Muscle of leg (tissue), 11 donors: Measurements from ENCODE around the gene ST3GAL3. TPM values are rescaled to one million over a fixed set of nuclear protein-coding genes. Genes with fewer than 3 reads are reported as not detected.

ENCODE experiments used
- DNase-seq: peaks from one replicate; pipeline ENCODE4 v3.0.0; 2013
- H3K27ac ChIP-seq: one replicate; pipeline ENCODE4 v1.5.1; 2013; ENCODE audit warnings: mild to moderate bottlenecking, low read length, control low read depth
- H3K27me3 ChIP-seq: one replicate; pipeline ENCODE4 v1.6.1; 2013; ENCODE audit warnings: low read length; ENCODE audit not compliant: control insufficient read depth, insufficient read depth
- H3K36me3 ChIP-seq: one replicate; pipeline ENCODE4 v1.6.1; 2013; ENCODE audit warnings: low read length; ENCODE audit not compliant: control insufficient read depth, insufficient read depth
- H3K4me1 ChIP-seq: one replicate; pipeline ENCODE4 v1.6.1; 2013; ENCODE audit warnings: low read length; ENCODE audit not compliant: control insufficient read depth, insufficient read depth
- H3K4me3 ChIP-seq: one replicate; pipeline ENCODE4 v1.5.1; 2013; ENCODE audit warnings: low read length, control low read depth
- H3K9me3 ChIP-seq: replicated peaks from 2 replicates; pipeline ENCODE4 v1.6.1; 2013; ENCODE audit warnings: low read depth, low read length; ENCODE audit not compliant: control insufficient read depth
- WGBS: methylation state at CpG from one replicate; pipeline ENCODE4 v1.1.5; 2013; ENCODE audit warnings: missing lambda C conversion rate; ENCODE audit not compliant: insufficient coverage; 5-methylcytosine and 5-hydroxymethylcytosine counted together
- polyA plus RNA-seq, 8 donors: library from polyadenylated mRNA; unstranded; fragments of 120-200 nt; gene quantifications; one replicate each; pipeline versions ENCODE4 v1.2.1 to v1.2.3, GENCODE V29; 2013; ENCODE audit warnings: inconsistent platforms in 1 of 8, low replicate concordance in 1 of 8; ENCODE audit not compliant: insufficient read length in 8 of 8, insufficient read depth in 1 of 8
- total RNA-seq: library from RNA; stranded (reverse); fragments of 120-200 nt; gene quantifications from one replicate; pipeline ENCODE4 v1.2.4, GENCODE V29; 2013

The ST3GAL3 gene
- total and polyA plus RNA-seq, 9 donors = 21.5 to 34.9 (median 32.6) TPM

DNA sequence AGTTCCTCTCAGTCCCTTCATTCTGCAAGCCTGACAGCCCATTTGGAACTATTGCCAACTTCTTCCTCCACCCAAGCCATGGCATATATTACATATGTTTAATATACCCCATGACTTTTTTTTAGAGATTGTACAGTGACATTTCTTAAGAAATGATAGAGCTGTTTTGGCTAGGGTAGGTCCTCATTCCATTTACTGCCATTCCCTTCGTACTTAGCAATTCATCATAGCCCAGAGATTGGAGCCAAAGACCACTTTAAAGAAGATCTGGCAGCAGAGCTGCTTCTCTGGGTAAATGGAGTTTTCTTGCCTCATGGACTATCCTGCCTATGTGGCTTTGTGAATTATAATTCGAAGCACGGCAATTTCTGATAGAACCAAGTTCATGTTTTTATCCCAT is 93.4 kb downstream of the ST3GAL3 start:
- no CpG with 5 or more reads among the region's 3 CpGs for WGBS
- no peak overlapping the region for H3K27ac ChIP-seq
- H3K36me3 ChIP-seq = peaks cover 9% of the 10 kb centered on the region
- peaks cover 10% of the 10 kb centered on the region for H3K4me1 ChIP-seq
- no peaks in the 10 kb centered on the region for H3K9me3 ChIP-seq
- H3K27me3 ChIP-seq = no peaks in the 10 kb centered on the region
- DNase-seq = no peak
- H3K4me3 ChIP-seq = no peak overlapping the region

DNA sequence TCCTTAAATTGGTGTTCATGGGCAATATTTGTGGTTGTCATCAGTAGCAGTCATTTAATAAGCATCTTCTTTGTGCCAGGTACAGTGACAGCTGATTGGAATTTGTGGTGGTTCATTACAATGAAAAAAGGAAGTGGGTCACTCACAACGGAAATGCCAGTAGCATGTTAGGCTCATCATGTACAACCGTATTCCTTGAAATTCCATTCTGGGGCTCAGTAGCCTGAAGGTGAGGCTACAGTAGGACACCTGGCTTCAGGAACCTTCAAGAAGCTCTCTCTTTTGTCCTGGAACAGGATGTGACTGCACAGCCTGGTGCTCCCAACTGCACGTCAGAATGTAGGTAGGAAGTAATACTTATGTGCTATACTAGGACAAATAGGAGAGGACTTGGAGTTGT is 93.9 kb downstream of the ST3GAL3 start:
- Histone ChIP-seq H3K4me1 (peaks cover 7% of the 10 kb centered on the region), H3K27me3 (no peaks in the 10 kb centered on the region), H3K36me3 (peaks cover 9% of the 10 kb centered on the region), H3K4me3 (no peak overlapping the region), H3K9me3 (no peaks in the 10 kb centered on the region), H3K27ac (no peak overlapping the region)
- DNase-seq = no peak
- WGBS = 66% methylated on average over 2 of the region's 3 CpGs

- H3K4me1 ChIP-seq = peaks cover 7% of the 10 kb centered on the region
- no peak for DNase-seq
- WGBS = 67% methylated on average over 1 of the region's 4 CpGs
- no peaks in the 10 kb centered on the region for H3K9me3 ChIP-seq
- H3K36me3 ChIP-seq = peaks cover 7% of the 10 kb centered on the region
- no peak overlapping the region for H3K4me3 ChIP-seq
- H3K27me3 ChIP-seq = no peaks in the 10 kb centered on the region
- H3K27ac ChIP-seq = no peak overlapping the region
These were observed 95.1 kb downstream of the ST3GAL3 start for GRCh38 chr1:43802356-43802980.

GRCh38 chr1:43803105-43803504 is 95.8 kb downstream of the ST3GAL3 start:
- H3K36me3 ChIP-seq = peaks cover 7% of the 10 kb centered on the region
- WGBS = 100% methylated on average over 2 of the region's 9 CpGs
- DNase-seq = no peak
- H3K27ac ChIP-seq = no peak overlapping the region
- H3K4me1 ChIP-seq = peaks cover 7% of the 10 kb centered on the region
- no peaks in the 10 kb centered on the region for H3K27me3 ChIP-seq
- no peaks in the 10 kb centered on the region for H3K9me3 ChIP-seq
- no peak overlapping the region for H3K4me3 ChIP-seq

GRCh38 chr1:43803646-43804045 is 96.3 kb downstream of the ST3GAL3 start:
- H3K27me3 ChIP-seq = no peaks in the 10 kb centered on the region
- H3K4me3 ChIP-seq = no peak overlapping the region
- WGBS = 52% methylated on average over 3 of the region's 4 CpGs
- H3K27ac ChIP-seq = no peak overlapping the region
- no peak for DNase-seq
- peaks cover 7% of the 10 kb centered on the region for H3K4me1 ChIP-seq
- peaks cover 7% of the 10 kb centered on the region for H3K36me3 ChIP-seq
- peaks cover 4% of the 10 kb centered on the region for H3K9me3 ChIP-seq

GRCh38 chr1:43804569-43804968 is 97.2 kb downstream of the ST3GAL3 start:
- H3K4me3 ChIP-seq = no peak overlapping the region
- peaks cover 7% of the 10 kb centered on the region for H3K4me1 ChIP-seq
- peaks cover 12% of the 10 kb centered on the region for H3K9me3 ChIP-seq
- DNase-seq = no peak
- H3K27ac ChIP-seq = no peak overlapping the region
- H3K27me3 ChIP-seq = no peaks in the 10 kb centered on the region
- WGBS = 70% methylated on average over 2 of the region's 4 CpGs
- peaks cover 7% of the 10 kb centered on the region for H3K36me3 ChIP-seq

DNA sequence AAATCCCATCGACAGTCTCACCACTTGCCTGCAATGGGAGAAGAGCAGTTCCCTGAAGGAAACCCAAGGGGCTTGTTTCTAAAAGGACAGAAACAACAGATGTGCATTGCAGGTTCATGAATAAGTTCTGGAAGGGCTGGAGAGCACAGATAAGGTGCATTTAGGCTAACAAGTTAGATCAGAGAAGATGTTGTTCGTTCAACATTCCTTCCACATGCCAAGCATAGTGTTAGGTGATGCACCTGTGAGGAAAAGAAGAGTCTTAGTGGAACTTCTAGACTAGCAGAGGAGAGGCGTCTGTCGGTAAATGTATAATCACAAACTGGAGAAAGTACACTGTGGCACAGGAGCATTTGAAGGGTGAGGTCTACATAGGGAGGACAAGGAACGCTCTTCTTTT is 98.0 kb downstream of the ST3GAL3 start:
- no peak for DNase-seq
- H3K36me3 ChIP-seq = peaks cover 7% of the 10 kb centered on the region
- H3K4me1 ChIP-seq = peaks cover 1% of the 10 kb centered on the region
- peaks cover 12% of the 10 kb centered on the region for H3K9me3 ChIP-seq
- 83% methylated on average over 2 of the region's 5 CpGs for whole genome bisulfite sequencing
- H3K27ac ChIP-seq = no peak overlapping the region
- H3K4me3 ChIP-seq = no peak overlapping the region
- H3K27me3 ChIP-seq = no peaks in the 10 kb centered on the region

DNA sequence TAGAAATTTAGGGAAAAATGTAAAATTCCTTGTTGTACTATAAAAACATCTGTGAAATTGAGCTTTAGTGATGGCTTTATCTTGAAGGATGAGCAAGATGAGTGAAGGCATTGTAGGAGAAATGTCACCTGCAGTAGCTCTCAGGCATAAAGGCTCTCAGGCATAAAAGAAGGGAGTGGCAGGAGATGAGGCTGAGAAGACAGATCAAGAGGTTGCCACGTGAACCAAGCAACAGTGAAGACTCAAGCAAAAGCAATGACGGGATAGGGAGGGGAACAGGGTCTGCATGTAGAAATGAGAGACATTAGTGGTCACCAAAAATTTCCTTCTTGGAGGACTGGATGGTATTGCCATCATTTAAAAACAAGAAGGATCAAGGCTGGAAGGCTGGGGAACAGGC is 98.8 kb downstream of the ST3GAL3 start:
- H3K4me1 ChIP-seq = no peaks in the 10 kb centered on the region
- H3K27me3 ChIP-seq = no peaks in the 10 kb centered on the region
- H3K4me3 ChIP-seq = no peak overlapping the region
- WGBS = 88% methylated on average over 2 of the region's 2 CpGs
- no peak overlapping the region for H3K27ac ChIP-seq
- no peak for DNase-seq
- H3K9me3 ChIP-seq = peaks cover 12% of the 10 kb centered on the region
- peaks cover 7% of the 10 kb centered on the region for H3K36me3 ChIP-seq

- Histone ChIP-seq H3K36me3 (peaks cover 4% of the 10 kb centered on the region), H3K4me1 (no peaks in the 10 kb centered on the region), H3K9me3 (peaks cover 12% of the 10 kb centered on the region), H3K27ac (no peak overlapping the region), H3K4me3 (no peak overlapping the region), H3K27me3 (no peaks in the 10 kb centered on the region)
- no CpG with 5 or more reads among the region's 2 CpGs for WGBS
- DNase-seq = no peak
These were observed 101.8 kb downstream of the ST3GAL3 start for GRCh38 chr1:43809097-43809673.

DNA sequence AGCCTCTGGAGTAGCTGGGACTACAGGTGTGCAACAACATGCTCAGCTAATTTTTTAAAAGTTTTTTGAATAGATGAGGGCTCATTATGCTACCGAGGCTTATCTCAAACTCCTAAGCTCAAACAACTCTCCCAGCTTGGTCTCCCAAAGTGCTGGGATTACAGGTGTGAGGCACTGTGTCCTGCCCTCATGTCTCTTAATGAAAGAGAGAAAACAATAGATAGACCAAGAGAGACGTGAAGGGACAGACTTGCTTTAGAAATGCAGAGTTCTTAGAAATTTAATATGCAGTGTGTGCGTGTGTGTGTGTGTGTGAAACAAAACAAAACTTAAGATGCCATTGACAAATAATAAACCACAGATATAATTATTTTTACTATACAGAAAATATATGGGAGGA is 105.2 kb downstream of the ST3GAL3 start:
- no CpG with 5 or more reads among the region's 3 CpGs for WGBS
- Histone ChIP-seq H3K9me3 (peaks cover 12% of the 10 kb centered on the region), H3K4me1 (no peaks in the 10 kb centered on the region), H3K27me3 (no peaks in the 10 kb centered on the region), H3K36me3 (peaks cover 21% of the 10 kb centered on the region), H3K27ac (no peak overlapping the region), H3K4me3 (no peak overlapping the region)
- no peak for DNase-seq
